Head of caudate nucleus (tissue), 42 donors: ENCODE measurements around the gene C9orf72.
"Not testable (repeated sequence)": the region's sequence is repeated elsewhere in the genome, so short reads cannot be mapped to it uniquely, and the experiment has no call there.

ENCODE experiments used
- DNase-seq, 42 donors: peaks; one replicate each; pipeline versions ENCODE4 v3.0.0 to v3.0.0-alpha.2; 2020 to 2021; ENCODE audit warnings: mixed read lengths in 7 of 42
- intact Hi-C: fragments of 100-400 bp; cut with DNase I; formaldehyde crosslinking; loops from one replicate; pipeline ENCODE4 v1.15.0; 2022

Gene C9orf72, protein sequence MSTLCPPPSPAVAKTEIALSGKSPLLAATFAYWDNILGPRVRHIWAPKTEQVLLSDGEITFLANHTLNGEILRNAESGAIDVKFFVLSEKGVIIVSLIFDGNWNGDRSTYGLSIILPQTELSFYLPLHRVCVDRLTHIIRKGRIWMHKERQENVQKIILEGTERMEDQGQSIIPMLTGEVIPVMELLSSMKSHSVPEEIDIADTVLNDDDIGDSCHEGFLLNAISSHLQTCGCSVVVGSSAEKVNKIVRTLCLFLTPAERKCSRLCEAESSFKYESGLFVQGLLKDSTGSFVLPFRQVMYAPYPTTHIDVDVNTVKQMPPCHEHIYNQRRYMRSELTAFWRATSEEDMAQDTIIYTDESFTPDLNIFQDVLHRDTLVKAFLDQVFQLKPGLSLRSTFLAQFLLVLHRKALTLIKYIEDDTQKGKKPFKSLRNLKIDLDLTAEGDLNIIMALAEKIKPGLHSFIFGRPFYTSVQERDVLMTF

DNA sequence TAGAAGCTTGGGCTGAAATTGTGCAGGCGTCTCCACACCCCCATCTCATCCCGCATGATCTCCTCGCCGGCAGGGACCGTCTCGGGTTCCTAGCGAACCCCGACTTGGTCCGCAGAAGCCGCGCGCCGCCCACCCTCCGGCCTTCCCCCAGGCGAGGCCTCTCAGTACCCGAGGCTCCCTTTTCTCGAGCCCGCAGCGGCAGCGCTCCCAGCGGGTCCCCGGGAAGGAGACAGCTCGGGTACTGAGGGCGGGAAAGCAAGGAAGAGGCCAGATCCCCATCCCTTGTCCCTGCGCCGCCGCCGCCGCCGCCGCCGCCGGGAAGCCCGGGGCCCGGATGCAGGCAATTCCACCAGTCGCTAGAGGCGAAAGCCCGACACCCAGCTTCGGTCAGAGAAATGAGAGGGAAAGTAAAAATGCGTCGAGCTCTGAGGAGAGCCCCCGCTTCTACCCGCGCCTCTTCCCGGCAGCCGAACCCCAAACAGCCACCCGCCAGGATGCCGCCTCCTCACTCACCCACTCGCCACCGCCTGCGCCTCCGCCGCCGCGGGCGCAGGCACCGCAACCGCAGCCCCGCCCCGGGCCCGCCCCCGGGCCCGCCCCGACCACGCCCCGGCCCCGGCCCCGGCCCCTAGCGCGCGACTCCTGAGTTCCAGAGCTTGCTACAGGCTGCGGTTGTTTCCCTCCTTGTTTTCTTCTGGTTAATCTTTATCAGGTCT is at the start of gene C9orf72:
Gene C9orf72 (minus strand): TSS at position 564 of the 716 bp plus-strand sequence. CDS start 6,361 bp downstream, outside the sequence.
- peak; percentile 52 to 93 (median 87) for DNase-seq

GRCh38 chr9:27622693-27623340 is 49.5 kb upstream of the C9orf72 start:
- intact Hi-C loops = no loop called here
- DNase-seq = no peak

More for the DNA sequence above, at the start of gene C9orf72:
- intact Hi-C loops = no loop called here

DNA sequence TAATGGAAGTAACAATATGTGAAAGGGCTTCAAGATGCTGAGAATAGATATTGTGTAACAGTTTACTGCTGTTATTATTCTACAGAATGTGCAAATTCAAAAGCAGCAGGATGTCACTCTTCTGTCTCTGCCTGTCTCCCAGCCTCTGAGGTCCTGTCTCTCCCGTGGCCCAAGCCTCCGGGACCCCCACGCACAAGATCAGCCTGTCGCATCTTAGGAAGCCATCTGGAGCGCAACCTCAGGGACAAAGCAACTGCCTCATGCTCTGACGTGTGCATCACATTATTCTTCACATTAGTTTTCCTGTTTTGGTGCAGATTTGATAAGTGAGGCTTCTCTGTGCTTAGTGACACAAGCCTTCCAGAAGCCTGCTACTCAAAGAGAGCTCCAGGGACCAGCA is 46.5 kb upstream of the C9orf72 start:
- intact Hi-C loops = no loop called here
- DNase-seq = no peak

DNA sequence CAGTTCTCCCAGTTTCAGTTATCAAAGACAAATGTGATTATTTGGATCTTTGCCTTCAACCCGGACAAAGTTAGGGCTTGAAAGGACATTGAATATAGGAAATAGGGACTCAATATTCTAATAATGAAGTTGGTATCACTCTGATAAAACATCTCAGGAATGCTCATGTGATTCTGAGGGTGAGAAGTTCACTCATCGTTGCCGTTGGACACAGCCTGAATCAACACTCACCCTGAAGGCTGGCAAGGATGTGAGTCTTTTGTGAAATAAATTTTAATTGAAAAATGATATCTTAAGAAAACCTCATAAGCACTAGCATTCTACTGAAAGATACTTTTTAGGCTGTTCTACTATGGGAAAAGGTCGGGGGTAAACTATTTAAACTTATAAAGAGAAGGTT is 44.8 kb upstream of the C9orf72 start:
- intact Hi-C loops = no loop called here
- DNase-seq = no peak

GRCh38 chr9:27614551-27614950 is 41.3 kb upstream of the C9orf72 start:
- intact Hi-C loops = no loop called here
- no peak for DNase-seq

DNA sequence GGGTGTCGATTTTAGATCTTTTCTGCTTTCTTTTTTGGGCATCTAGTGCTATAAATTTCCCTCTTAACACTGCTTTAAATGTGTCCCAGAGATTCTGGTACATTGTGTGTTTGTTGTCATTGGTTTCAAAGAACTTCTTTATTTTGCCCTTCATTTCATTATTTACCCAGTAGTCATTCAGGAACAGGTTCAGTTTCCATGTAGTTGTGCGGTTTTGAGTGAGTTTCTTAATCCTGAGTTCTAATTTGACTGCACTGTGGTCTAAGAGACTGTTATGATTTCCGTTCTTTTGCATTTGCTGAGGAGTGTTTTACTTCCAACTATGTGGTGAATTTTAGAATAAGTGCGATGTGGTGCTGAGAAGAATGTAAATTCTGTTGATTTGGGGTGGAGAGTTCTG is 38.8 kb upstream of the C9orf72 start:
- intact Hi-C loops, DNase-seq: not testable (repeated sequence)

- intact Hi-C loops = no loop called here
- no peak for DNase-seq
These were observed 37.3 kb upstream of the C9orf72 start for GRCh38 chr9:27610622-27611021.

GRCh38 chr9:27602954-27603353 is 29.7 kb upstream of the C9orf72 start:
- no peak for DNase-seq
- intact Hi-C loops = no loop called here

- intact Hi-C loops = no loop called here
- no peak for DNase-seq
These were observed 29.0 kb upstream of the C9orf72 start for GRCh38 chr9:27602142-27602861.

DNA sequence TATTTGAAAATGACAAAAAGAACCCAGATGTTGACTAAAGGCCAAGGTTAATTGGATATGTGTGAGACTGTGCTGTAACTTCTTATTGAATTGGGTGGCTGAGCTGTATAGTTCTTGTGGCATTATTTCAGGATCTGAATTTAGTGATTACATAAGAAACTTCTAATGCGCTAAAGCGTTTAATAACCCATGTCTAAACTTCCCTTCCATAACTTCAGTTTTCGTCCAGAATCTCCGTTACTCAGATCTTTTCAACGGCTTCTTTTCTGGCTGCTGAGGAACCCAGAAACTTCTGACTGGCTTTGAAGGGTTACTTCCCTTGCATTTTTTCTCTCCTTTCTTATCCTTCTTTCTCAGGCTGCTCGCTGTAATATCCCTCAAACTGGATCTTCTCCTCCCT is 28.1 kb upstream of the C9orf72 start:
- DNase-seq = no peak
- intact Hi-C loops = no loop called here

DNA sequence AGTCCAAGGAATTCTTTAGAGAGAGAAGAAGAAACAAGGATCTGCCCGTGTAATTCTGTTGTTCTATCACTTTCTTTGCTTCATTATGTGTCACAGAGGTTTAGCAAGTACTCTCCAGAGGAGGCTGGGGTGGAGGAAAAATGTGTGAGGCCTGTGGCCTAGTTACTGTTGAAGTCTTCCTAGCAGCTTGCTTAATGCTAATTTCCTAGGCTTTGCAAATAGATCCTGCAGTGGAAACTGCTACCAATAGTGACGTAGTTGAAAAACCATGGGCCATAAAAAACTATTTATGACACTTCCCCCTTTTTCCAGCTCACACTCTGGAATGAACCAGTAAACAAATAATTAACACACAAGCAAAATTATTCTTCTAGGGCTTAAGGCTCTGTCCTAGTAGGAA is 27.0 kb upstream of the C9orf72 start:
- DNase-seq = no peak
- intact Hi-C loops = no loop called here

GRCh38 chr9:27599870-27600238 is 26.6 kb upstream of the C9orf72 start:
- no peak for DNase-seq
- intact Hi-C loops = no loop called here

DNA sequence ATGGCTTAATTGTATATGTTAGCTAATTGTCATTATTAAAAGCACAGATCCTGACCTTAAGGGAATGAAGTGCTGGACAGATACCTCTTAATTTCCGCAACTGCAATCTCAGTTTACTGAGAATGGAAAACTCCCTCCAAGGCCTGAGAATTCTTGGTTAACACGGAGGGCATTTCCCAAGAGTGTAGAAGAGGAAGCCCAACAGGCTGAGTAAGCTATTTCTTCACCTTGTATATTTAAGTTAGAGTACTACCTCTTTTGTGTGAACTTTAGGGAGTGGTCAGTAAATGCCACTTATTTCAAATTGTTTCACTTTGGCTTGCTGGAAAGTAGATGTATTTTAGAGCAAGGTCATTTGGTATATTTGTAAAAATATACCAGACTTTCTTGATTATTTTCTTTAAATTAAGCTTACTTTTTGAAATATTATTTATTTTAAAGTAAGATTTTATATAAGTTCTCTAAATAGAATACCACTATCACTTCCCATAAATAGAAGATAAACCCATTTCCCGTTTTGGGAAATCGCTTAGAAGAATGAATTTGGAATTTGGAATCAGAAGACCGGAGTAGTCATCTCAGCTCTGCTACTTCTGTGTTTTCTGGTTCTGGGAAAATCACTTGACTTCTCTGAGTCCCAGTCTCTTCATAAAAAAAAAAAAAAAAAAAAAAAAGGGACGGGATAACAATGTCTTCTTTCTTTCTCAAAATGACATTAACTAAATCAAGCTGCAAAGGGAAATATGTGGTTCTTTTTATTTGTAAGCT is 26.0 kb upstream of the C9orf72 start:
- no peak for DNase-seq
- intact Hi-C loops = no loop called here

- DNase-seq = no peak
- intact Hi-C loops = no loop called here
These were observed 22.5 kb upstream of the C9orf72 start for GRCh38 chr9:27595733-27596132.

DNA sequence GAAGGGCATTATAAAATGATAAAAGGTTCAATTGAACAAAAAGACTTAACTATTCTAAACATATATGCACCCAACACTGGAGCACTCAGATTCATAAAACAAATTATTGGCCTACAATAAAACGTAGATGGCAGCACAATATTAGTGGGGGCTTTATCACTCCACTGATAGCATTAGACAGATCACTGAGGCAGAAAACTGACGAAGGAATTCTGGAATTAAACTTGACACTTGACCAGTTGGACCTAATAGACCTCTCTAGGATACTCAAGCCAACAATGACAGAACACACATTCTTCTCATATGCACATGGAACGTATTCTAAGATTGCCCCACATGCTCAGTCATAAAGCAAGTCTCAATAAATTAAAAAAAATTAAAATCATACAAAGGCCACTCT is 18.4 kb upstream of the C9orf72 start:
- intact Hi-C loops = no loop called here
- DNase-seq = no peak

GRCh38 chr9:27591093-27591492 is 17.8 kb upstream of the C9orf72 start:
- no peak for DNase-seq
- intact Hi-C loops = no loop called here

GRCh38 chr9:27590651-27591050 is 17.4 kb upstream of the C9orf72 start:
- no peak for DNase-seq
- intact Hi-C loops = no loop called here

GRCh38 chr9:27589462-27589861 is 16.2 kb upstream of the C9orf72 start:
- intact Hi-C loops = no loop called here
- no peak for DNase-seq

DNA sequence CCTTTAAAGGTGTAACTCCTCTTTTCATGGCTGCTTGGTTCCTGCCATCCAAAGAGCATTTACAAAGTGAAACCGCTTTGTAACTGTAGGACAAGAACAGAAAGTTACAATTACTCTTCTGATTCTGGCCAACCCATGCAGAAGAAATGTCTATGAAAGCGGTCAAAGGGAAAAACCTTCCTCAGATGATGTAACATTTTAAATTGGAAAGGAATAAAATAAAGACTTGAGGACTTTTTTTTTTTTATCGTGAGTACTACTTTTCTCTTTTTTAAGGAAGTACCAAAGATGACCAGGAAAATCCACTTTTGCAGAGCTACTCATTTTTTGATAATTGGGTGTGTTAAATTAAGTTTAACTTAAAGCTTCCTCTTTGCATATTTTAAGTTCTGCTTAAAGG is 13.0 kb upstream of the C9orf72 start:
- intact Hi-C loops = no loop called here

More for the DNA sequence above, 13.0 kb upstream of the C9orf72 start:
- no peak for DNase-seq
